ENCODE measurements around the gene MTHFD2.
"Not testable (repeated sequence)": the region's sequence is repeated elsewhere in the genome, so short reads cannot be mapped to it uniquely, and the experiment has no call there.

MTHFD2 gene

DNA sequence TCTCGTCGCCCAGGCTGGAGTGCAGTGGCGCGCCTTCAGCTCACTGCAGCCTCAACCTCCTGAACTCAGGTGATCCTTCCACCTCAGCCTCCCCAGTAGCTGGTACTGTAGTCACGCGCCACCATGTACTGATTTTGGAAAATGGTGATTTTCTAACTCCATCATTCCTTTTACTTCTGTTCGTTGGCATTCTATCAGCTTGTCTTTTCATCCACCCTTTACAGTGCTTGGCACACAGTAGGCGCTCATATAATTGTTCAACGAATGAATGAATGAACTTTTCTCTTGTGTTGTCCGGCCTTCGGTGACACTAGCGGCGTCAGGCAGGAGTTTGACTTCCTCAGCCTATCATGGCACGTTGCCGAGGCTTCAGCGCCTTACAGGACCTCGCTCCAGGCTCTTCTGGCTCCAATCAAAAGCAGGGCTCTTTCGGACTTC, 373 bp upstream of the MTHFD2 start:
- no peak for DNase-seq

DNA sequence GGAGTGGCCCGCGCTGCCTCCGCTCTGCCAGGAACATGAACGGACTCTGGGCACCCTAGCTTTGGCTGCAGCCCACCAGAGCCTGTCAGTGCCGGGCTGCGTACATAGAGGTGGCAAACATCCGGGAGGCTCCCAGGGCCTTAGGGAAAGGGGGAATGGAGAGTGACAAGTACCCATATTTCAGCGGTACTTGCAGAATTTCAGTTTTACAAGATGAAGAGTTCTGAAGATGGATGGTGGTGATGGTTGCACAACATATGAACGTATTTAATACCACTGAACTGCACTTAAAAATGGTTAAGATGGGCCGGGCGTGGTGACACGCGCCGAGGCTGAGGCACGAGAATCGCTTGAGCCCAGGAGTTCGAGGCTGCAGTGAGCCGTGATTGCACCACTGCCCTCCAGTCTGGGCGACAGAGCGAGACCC, 873 bp downstream of the MTHFD2 start:
- no peak for DNase-seq

DNA sequence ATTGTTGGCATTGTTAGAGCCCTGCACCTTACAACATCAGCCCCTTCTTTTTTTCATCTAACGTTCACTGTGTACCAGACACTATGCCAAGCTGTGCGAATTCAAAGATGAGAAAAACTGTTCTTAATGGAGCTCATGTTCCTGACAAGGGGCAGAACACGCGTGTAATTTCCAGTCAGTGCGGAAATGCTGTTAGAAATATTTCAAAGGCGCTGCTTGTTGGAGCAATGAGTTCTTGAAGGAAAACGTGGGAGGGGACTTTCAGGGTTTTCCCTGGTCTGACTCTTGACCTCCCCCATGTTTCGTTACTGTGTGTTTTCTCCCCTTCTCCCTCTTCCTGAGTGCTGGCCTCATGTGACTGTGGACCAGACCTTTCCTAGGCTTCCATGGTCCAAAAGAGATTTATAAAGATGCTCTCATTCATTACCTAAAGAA, 1.5 kb downstream of the MTHFD2 start:
- DNase-seq = no peak

DNA sequence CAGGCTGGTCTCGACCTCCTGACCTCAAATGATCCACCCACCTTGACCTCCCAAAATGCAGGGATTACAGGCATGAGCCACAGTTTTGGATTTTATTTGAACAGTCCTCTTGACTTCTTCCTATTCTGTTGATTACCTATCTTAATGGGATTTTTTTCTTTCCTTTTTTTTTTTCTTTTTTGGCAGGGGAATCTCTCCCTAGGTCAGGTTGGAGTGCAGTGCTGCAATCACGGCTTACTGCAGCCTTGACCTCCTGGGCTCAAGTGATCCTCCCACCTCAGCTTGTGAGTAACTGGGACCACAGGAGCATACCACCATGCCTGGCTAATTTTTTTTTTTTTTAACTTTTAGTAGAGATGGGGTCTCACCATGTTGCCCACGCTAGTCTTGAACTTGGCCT, 2.8 kb downstream of the MTHFD2 start:
- no peak for DNase-seq

DNA sequence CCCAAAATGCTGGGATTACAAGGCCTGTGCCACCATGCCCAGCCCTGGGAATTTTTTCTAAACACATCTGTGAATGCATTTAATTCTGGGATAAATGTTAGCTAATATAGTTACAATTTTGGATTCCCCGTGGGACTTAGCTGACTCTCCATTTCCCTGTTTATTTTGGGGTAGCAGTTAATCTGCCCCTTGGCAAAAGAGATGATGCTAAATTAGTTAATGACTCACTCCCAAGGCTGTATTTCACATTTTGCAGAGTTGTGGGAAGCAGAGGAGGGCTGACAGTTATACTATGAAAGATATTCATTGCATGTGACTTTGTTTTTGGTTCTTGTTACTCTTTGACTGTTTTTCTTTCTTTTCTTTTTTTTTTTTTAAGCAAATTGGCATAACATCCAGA, 3.2 kb downstream of the MTHFD2 start:
- DNase-seq = no peak

DNA sequence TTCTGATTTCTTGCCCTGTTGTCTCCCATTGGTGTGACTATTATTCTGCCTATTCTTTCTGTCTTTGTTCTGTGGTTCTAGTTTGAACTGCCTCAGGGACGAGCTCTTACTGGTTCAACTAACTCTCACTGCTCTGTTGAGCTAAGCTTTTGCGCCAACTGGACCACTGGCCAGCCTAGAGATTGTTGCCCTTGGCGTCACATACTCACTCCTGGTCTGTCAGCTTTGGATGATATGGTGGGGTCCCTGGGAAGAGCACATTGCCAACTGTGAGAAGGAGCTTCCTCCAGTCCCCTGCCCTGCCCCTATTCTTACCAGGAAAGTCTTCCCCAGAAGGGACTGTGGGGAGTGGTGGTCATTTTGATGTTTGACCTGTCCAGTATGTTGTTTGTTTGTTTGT, 6.0 kb downstream of the MTHFD2 start:
- no peak for DNase-seq

DNA sequence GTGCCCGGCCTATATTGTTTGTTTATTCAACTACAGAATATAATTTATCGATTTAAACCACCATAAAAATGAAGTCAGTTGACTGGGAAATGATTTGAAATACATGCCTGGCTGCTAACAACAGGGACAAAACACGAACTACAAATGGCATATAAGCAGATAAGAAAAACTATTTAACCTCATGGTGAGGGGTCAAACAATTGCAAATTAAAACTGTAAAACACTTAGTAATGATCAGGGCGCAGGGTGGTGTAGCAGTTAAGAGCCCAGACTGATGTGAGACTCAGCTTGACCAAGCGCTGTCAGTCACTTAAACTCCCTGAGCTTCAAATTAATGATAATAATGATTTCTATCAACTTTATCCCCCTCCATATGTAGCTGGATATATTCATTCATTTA, 6.7 kb downstream of the MTHFD2 start:
- DNase-seq = no peak

DNA sequence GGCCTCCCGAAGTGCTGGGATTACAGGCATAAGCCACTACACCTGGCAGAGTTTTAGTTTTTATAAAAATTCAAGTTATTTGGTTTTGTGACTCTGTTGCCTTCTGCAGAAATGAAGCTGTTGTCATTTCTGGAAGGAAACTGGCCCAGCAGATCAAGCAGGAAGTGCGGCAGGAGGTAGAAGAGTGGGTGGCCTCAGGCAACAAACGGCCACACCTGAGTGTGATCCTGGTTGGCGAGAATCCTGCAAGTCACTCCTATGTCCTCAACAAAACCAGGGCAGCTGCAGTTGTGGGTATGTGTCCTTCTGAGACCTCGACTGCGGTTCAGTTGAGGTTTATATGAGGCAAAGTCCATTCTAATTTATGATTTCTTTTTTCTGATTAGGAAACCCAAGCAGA, 7.2 kb downstream of the MTHFD2 start:
- no peak for DNase-seq

DNA sequence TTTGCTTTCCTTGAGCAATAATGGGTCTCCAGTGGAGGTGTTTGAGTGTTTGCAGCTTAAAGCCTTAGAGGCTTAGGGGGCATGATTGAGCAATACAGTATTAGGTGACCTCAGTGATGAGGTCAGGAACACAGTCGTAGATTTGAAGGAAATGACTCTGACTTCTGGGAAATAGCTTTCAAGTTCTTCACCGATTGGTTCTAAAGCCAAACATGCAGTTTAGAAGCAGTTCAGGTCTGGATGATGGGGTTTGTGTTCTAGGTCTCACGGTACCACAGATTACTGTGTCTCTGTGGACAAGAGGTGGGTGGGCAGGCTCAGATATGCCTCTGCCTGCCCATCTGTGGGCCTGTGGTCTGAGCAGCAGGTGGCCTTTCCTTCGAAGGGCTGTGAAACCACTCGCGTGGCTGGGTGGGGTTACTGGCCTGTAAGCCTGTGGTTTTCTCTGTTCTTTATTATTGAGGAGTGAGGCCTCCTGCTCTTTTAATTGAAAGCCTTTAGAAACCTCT, 7.8 kb downstream of the MTHFD2 start:
- DNase-seq = no peak

DNA sequence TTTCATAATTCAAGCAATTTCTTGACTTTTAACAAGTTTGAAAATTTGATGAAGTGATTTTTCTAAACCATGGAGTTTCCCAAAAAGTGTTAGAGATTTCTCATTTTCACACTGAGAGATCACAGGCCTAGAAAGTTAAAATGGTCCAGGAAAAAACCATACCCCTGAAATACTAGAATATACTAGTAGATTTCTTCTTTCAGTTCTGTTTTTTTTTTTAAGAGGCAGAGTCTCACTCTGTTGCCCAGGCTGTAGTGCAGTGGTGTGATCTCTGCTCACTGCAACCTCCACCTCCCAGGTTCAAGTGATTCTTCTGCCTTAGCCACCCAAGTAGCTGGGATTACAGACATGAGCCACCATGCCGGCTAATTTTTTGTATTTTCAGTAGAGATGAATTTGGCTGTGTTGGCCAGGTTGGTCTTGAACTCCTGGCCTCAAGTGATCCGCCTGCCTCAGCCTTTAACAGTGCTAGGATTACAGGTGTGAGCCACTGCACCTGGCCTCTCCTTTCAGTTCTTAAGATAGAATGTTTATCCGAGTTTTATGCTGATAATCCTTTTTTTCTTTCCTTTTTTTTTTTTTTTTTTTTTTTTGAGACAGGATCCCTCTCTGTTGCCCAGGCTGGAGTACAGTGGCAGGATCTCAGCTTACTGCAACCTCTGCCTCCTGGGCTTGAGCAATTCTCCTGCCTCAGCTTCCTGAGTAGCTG, 14.4 kb downstream of the MTHFD2 start:
- no peak for DNase-seq

DNA sequence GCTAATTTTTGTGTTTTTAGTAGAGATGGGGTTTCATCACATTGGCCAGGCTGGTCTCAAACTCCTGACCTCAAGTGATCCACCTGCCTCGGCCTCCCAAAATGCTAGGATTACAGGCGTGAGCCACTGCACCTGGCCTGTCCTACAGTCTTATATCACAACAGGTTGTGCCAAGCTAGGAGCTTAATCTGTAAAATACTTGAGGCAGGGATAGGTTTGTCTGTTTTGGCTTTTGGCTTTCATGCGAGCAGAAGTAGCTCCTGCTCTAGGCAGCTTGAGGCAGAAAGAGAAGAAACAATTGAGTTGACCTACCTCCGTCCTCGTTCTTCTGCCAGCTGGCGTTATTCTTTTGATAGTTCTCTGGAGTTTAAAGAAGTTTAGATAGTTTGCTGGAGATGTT, 17.4 kb downstream of the MTHFD2 start:
- not testable (repeated sequence) for DNase-seq

DNA sequence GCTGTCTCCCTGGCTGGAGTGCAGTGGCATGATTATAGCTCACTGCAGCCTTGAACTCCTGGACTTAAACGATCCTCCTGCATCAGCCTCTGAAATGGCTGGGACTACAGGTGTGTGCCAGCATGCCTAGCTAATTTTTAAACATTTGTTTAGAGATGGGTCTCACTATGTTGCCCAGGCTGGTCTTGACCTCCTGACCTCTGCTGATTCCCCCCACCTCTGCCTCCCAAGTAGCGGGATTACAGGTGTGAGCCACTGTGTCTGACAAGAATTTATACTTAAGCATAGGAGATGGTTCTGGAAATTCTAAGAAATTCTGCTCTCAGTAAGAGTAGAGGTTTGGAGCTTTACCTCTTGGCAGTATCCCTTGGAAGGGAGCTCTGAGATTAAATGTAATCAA, 18.2 kb downstream of the MTHFD2 start:
- DNase-seq = no peak

DNA sequence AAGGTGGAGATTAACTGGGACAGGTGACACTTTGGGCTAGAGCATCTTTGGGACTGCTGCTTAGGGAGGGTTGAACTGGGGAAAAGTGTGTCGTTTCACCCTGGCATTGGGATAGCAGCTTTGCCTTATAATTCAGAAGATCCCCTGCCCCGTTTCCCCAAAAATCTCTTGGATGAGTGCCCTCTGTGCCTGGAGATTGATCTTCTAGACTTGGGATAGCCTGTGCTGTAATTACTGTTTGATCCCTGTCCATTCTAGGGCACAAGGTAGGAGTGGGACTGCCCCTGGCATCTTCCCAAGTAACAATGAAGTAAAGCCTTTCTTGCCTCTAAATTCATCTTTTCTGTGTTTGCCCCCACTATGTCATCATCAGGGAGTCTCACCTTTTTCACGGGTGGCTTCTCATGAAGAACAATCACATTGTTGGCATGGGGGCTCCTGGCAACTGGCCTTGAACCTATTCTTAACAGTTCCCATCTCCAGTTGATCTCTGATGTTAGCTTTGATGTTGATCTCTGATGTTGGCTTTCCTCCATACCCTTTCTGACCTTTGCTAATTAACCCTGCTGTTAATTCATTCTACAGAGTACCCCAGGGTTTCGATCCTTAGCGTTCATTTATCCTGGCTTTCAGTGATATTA, 21.6 kb downstream of the MTHFD2 start:
- no peak for DNase-seq

DNA sequence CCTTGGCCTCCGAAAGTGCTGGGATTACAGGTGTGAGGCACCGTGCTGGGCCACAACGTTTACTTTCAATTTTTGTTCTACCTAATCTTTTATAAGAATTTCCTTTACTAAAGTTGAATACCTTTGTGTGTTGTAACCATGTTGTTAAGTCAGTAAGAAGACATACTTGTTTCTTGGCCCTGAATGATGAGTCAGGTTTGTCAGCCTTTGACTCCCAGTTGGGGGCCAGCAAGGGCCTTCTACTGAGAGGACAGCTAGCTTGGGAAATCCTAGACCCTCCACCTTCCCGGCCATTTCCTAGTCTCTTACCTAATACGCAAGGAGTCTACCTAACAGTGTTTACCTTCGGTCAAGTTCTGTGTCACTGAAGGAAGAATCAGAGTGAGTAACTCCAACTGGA, 22.7 kb downstream of the MTHFD2 start:
- DNase-seq = no peak

DNA sequence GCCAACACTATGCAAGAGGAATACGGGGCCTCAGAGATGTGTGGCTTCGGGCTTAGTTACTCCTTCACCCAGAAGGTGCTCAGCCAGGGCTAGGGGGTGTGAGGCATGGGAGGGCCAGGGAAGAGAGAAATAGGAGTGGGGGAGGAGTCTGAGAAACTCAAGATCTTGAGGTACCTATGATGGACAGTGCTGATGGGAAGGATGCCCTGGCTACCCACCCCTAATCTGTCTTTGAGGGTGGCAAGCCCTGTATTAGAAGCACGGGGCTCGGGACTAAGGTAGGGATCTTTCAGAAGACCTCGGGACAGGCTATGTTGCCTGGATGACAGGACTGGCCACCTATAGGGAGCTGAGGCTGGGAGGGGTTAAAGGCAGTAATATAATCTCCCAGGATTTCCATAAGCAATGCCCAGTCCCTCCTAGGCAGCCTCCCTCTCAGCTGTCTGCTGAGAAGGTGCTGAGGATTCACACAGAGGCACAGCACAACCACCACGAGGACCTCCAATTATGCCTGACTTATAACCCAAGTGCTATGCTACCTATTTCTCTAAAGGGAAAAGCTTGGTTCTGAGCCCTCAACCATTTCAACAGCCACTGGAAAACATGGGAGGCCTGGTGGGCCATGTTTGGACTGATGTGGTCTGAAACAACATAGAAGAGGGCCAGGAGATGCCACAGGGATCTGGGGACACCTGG, 23.3 kb downstream of the MTHFD2 start:
- DNase-seq = no peak

DNA sequence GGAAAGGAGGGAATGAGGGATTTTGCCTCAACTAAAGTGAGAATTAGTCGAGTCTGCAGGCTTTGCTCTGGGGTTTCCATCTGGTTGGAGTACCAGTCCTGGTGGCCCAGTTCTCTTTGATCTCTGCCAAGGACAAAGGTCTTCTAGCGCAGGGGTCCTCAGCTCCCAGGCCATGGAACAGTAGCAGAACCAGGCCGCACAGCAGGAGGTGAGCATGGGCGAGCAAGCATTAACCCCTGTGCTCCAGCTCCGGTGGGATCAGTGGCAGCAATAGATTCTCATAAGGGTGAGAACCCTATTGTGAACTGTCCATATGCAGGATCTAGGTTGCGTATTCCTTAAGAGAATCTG, 23.9 kb downstream of the MTHFD2 start:
- DNase-seq = no peak

DNA sequence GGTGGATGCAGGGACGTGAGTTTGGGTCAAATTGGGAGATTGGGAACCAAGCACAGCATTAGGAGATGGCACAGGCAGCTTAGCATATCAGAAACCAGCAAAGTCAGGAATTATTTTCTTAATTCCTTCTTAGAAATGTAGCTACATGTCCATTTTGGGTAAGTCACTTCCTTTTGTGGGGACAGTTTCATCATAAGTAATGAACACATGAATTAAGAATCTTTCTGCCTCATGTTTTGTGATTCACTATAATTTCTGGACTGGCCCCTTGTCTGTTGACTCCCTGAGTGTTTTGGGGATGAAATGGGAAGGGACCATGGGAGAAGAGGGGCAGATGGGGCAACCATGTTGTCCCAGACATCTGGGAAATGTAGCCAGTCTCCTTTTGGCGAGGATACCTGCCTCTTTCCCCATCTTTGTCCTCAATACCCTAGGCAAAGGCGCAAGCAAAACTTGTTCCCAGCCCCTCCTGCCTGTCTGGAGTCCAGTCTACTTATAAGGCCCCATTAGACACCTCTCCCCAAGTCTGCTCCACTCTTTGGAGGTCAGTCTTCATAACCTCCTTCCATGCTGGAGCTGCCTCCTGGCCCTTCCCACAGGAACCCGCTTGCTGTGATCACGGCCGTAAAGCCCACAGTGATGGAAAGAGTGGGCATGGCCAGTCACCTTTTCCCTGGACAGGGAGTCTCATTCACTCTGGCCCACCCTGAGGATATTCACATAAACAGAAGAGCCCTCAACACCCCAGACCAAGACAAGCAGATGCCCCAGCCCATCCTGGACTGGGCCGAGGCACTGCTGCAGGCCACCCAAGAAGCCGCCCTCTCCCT, 25.7 kb downstream of the MTHFD2 start:
- no peak for DNase-seq

DNA sequence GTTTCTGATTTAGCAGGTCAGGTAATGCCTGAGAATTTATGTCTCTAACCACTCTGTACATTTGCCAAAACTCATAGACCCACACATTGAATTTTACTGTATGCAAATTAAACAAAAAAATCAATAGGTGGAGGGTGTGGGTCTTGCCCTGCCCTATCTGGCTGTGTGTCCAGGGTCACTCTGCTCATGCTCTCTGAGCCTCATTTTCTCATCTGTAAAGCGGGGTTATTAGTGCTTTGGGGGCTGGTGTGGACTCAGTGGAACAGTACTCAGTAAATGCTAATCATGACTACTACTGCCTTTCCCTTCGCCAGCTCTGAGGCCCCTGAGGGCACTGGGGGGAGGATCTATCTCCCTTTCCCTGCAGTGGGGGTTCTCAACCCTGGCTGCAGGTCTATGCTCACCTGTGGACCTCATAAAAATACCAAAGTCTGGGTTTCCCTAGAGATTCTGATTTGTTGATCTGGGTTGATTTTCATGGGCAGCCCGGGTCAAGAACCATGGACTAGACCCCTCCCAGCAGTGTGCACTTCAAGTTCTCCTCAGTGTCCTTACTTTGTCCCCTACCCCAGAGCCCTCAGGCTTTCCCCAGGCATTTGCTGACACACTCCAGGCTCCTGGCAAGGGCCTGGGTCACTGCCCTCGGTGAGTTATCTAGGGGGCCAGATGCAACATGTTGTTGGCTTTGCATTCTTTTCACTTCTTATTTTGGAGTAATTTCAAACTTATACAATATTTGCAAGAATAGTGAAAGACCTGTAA, 27.5 kb downstream of the MTHFD2 start:
- DNase-seq = no peak

DNA sequence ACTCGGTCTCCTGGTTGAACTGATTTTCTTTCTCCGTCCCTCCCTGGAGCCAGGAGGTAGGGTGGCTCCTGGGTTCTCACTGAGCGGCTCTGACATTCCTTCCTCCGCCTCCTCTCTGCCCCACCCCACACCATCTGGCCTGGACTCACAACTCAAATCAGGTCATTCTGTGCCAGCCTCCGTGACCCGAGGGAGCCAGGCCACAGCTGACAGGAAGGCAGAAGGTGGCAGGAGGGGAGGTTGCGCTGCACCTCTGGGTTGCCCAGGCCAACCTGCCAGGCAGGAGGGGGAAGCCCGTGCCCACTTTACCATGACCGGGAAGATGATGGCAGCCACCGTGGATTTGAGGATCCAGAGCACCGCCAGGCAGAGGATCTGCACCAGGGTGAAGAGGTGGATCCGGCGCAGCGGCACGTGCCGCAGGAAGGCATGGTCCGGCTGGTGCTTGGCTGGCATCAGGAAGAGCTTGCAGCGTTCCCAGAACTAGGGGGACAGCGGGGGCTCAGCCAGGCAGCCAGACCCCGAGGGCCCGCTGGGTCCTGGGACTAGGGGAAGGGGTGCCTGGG, 28.3 kb downstream of the MTHFD2 start:
- no peak for DNase-seq

DNA sequence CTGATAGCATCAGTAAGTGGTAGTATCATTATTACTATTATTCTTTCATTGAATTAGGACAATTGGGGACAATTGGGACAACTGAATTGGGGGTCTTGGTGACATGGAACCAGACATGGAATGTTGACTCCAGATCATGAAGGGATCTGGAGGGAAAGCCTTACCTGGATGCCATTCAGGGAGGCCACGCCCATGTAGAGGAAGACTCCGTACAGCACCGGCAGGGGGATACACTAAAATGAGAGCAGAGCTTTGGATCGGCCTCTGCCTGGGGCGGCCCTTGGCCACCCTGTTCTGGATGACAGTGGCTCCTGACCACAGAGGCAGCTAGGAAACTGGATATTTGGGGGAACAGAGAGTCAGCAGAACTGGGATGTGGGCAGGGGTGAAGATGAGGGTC, 29.2 kb downstream of the MTHFD2 start:
- no peak for DNase-seq

DNA sequence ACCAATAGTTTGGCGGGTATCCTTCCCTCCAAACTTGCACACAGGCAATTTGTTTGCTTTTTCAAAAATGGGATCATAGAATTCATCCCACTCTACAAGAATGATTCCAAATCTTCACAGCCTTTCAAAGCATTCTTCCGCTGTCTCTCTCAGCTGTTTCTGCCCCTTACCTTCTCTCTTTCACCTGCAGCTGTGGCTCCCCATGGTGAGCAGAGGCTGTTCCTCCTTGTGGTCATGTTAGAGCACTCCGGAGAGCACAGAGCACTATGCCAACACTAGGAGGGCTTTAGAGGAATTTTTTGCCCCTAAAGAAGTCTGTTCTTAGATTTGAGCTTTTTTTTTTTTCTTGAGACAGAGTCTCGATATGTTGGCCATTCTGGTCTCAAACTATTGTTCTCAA, 30.4 kb downstream of the MTHFD2 start:
- no peak for DNase-seq

DNA sequence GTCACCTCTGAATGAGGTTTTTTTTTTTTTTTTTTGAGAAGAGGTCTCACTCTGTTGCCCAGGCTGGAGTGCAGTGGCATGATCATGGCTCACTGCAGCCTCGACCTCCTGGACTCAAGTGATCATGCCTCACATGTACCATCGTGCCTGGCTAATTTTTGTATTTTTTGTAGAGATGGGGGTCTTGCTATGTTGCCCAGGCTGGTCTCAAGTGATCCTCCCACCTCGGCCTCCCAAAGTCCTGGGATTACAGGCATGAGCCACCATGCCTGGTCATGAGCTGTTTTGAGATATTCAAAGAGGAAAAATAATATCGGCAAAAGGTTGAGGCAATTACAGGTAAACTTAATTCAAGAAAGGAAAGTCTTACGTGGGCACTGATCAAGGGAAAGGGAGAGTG, 31.4 kb downstream of the MTHFD2 start:
- not testable (repeated sequence) for DNase-seq

Measured in T-helper 9 cell (primary cell).